Measurements from ENCODE around the gene SLC41A3.

Gene SLC41A3

GRCh38 chr3:126078866-126079265 is 5.1 kb downstream of the SLC41A3 start:
- H3F3A ChIP-seq (ENCODE audit: insufficient read depth, low read length): no peaks in the 10 kb centered on the region
- TF ChIP-seq EZH2phosphoT487 (IDR thresholded peaks at IDR 0.05; ENCODE audit: low read length) (no peak), CTCF (IDR thresholded peaks at IDR 0.05; ENCODE audit: low read length) (no peak), EZH2 (optimal IDR thresholded peaks at IDR 0.05; ENCODE audit: low read depth, low read length) (no peak)
- no peak for DNase-seq

GRCh38 chr3:126077754-126078153 is 6.2 kb downstream of the SLC41A3 start:
- Histone ChIP-seq H3K9me2 (replicated peaks; ENCODE audit: insufficient read depth, low read length) (no peaks in the 10 kb centered on the region), H3K4me3 (ENCODE audit: low read length) (no peak overlapping the region), H3K27ac (ENCODE audit: low read length) (no peak overlapping the region), H4K20me1 (ENCODE audit: insufficient read depth, low read length) (no peaks in the 10 kb centered on the region), H3K36me3 (replicated peaks; ENCODE audit: insufficient read depth, low read length) (no peaks in the 10 kb centered on the region), H3K9me3 (replicated peaks; ENCODE audit: insufficient read depth, low read length) (no peaks in the 10 kb centered on the region), H3K4me1 (ENCODE audit: low read length) (no peaks in the 10 kb centered on the region), H3K79me2 (ENCODE audit: low read length) (no peaks in the 10 kb centered on the region; the same call in 1 of the 2 replicates), H3K4me2 (ENCODE audit: low read depth, low read length) (no peak overlapping the region), H3F3A (ENCODE audit: insufficient read depth, low read length) (no peaks in the 10 kb centered on the region), H3K9ac (ENCODE audit: low read length) (no peak overlapping the region), H2AFZ (ENCODE audit: low read length) (no peak overlapping the region), H3K27me3 (replicated peaks; ENCODE audit: insufficient read depth, low read length) (no peaks in the 10 kb centered on the region)
- TF ChIP-seq EZH2phosphoT487 (IDR thresholded peaks at IDR 0.05; ENCODE audit: low read length): no peak
- no peak for DNase-seq

More at GRCh38 chr3:126078866-126079265, 5.1 kb downstream of the SLC41A3 start:
- Histone ChIP-seq H2AFZ (ENCODE audit: low read length) (no peak overlapping the region), H3K4me1 (ENCODE audit: low read length) (no peaks in the 10 kb centered on the region), H3K4me3 (ENCODE audit: low read length) (no peak overlapping the region), H3K36me3 (replicated peaks; ENCODE audit: insufficient read depth, low read length) (no peaks in the 10 kb centered on the region), H3K79me2 (ENCODE audit: low read length) (peaks cover 4% of the 10 kb centered on the region; the same call in 1 of the 2 replicates), H3K9me2 (replicated peaks; ENCODE audit: insufficient read depth, low read length) (no peaks in the 10 kb centered on the region), H4K20me1 (ENCODE audit: insufficient read depth, low read length) (no peaks in the 10 kb centered on the region), H3K9me3 (replicated peaks; ENCODE audit: insufficient read depth, low read length) (no peaks in the 10 kb centered on the region), H3K27ac (ENCODE audit: low read length) (no peak overlapping the region), H3K4me2 (ENCODE audit: low read depth, low read length) (no peak overlapping the region), H3K9ac (ENCODE audit: low read length) (no peak overlapping the region), H3K27me3 (replicated peaks; ENCODE audit: insufficient read depth, low read length) (no peaks in the 10 kb centered on the region)

GRCh38 chr3:126076140-126076539 is 7.8 kb downstream of the SLC41A3 start:
- Histone ChIP-seq H3K27ac (ENCODE audit: low read length) (no peak overlapping the region), H3K79me2 (ENCODE audit: low read length) (no peaks in the 10 kb centered on the region), H3K36me3 (replicated peaks; ENCODE audit: insufficient read depth, low read length) (no peaks in the 10 kb centered on the region), H3K9ac (ENCODE audit: low read length) (no peak overlapping the region), H3K4me2 (ENCODE audit: low read depth, low read length) (no peak overlapping the region), H3K27me3 (replicated peaks; ENCODE audit: insufficient read depth, low read length) (no peaks in the 10 kb centered on the region), H3K9me3 (replicated peaks; ENCODE audit: insufficient read depth, low read length) (no peaks in the 10 kb centered on the region), H3F3A (ENCODE audit: insufficient read depth, low read length) (no peaks in the 10 kb centered on the region), H3K4me1 (ENCODE audit: low read length) (no peaks in the 10 kb centered on the region), H3K9me2 (replicated peaks; ENCODE audit: insufficient read depth, low read length) (no peaks in the 10 kb centered on the region), H4K20me1 (ENCODE audit: insufficient read depth, low read length) (no peaks in the 10 kb centered on the region), H3K4me3 (ENCODE audit: low read length) (no peak overlapping the region), H2AFZ (ENCODE audit: low read length) (no peak overlapping the region)
- TF ChIP-seq EZH2 (optimal IDR thresholded peaks at IDR 0.05; ENCODE audit: low read depth, low read length) (no peak), CTCF (IDR thresholded peaks at IDR 0.05; ENCODE audit: low read length) (no peak), EZH2phosphoT487 (IDR thresholded peaks at IDR 0.05; ENCODE audit: low read length) (no peak)
- no peak for DNase-seq

GRCh38 chr3:126070146-126070545 is 13.8 kb downstream of the SLC41A3 start:
- H3K27ac ChIP-seq (ENCODE audit: low read length): no peak overlapping the region
- no peaks in the 10 kb centered on the region for H3K4me1 ChIP-seq (ENCODE audit: low read length)
- H3K9me3 ChIP-seq (replicated peaks; ENCODE audit: insufficient read depth, low read length): no peaks in the 10 kb centered on the region
- no peak overlapping the region for H3K9ac ChIP-seq (ENCODE audit: low read length)
- no peak overlapping the region for H3K4me2 ChIP-seq (ENCODE audit: low read depth, low read length)
- no peaks in the 10 kb centered on the region for H4K20me1 ChIP-seq (ENCODE audit: insufficient read depth, low read length)
- H3K9me2 ChIP-seq (replicated peaks; ENCODE audit: insufficient read depth, low read length): no peaks in the 10 kb centered on the region
- DNase-seq: no peak
- no peaks in the 10 kb centered on the region for H3K36me3 ChIP-seq (replicated peaks; ENCODE audit: insufficient read depth, low read length)
- H3F3A ChIP-seq (ENCODE audit: insufficient read depth, low read length): no peaks in the 10 kb centered on the region
- no peaks in the 10 kb centered on the region for H3K27me3 ChIP-seq (replicated peaks; ENCODE audit: insufficient read depth, low read length)
- H3K4me3 ChIP-seq (ENCODE audit: low read length): no peak overlapping the region
- TF ChIP-seq CTCF (IDR thresholded peaks at IDR 0.05; ENCODE audit: low read length) (no peak), EZH2 (optimal IDR thresholded peaks at IDR 0.05; ENCODE audit: low read depth, low read length) (no peak), EZH2phosphoT487 (IDR thresholded peaks at IDR 0.05; ENCODE audit: low read length) (no peak)
- no peaks in the 10 kb centered on the region for H3K79me2 ChIP-seq (ENCODE audit: low read length)
- H2AFZ ChIP-seq (ENCODE audit: low read length): no peak overlapping the region
